Mucosa of descending colon (tissue), 3 donors: ENCODE results near the gene NEBL. TPM values are rescaled to one million over a fixed set of nuclear protein-coding genes. Genes with fewer than 3 reads are reported as not detected.

Source experiments
- ATAC-seq: fragments of 200-7000 bp; cut with Tn5 transposase; one replicate; pipeline ENCODE4 v1.9.1; 2020; ENCODE audit warnings: mild to moderate bottlenecking, moderate library complexity
- DNase-seq, 3 donors: peaks; one replicate each; pipeline ENCODE4 v3.0.0-alpha.2; 2020
- H3K36me3 ChIP-seq: fragments of 200-600 bp; one replicate; pipeline ENCODE4 v1.8.0; 2021; ENCODE audit warnings: low read depth, mild to moderate bottlenecking
- H3K4me1 ChIP-seq: fragments of 200-600 bp; one replicate; pipeline ENCODE4 v1.8.0; 2021; ENCODE audit warnings: low read depth, mild to moderate bottlenecking
- H3K4me3 ChIP-seq: fragments of 200-600 bp; one replicate; pipeline ENCODE4 v1.8.0; 2021; ENCODE audit warnings: mild to moderate bottlenecking
- H3K9me3 ChIP-seq: fragments of 200-600 bp; one replicate; pipeline ENCODE4 v1.8.0; 2021; ENCODE audit warnings: mild to moderate bottlenecking
- CTCF ChIP-seq: fragments of 200-600 bp; IDR thresholded peaks from one replicate; pipeline ENCODE4 v1.8.0; 2022; ENCODE audit warnings: antibody characterized with exemption, mild to moderate bottlenecking
- intact Hi-C, 2 donors: fragments of 100-400 bp; cut with DNase I in 1 of 2; cut with micrococcal nuclease in 1 of 2; formaldehyde crosslinking; loops; one replicate each; pipeline versions ENCODE4 v1.11.0 to v1.11.1; 2022; cut with DNase I, micrococcal nuclease
- total RNA-seq, 3 donors: library from RNA; stranded (reverse); fragmentation: NEBNext Ultra II Directional in 2 of 3; extraction: Animal tissue kit (Norgen Biotek cat#: 25700) in 2 of 3; gene quantifications; one replicate each; pipeline versions ENCODE4 v1.2.1 to v1.2.4, GENCODE V29; 2021 to 2023
- donor health status: DM: no; HTN: no; CAD: no; lungs with moderate emphysema.
- donor health status: DM: no; HTN: no; CAD: no.
- donor health status: DM: no; HTN: yes; CAD: no.

NEBL gene
- total RNA-seq, 3 donors from 2014 or later: 5.7 to 22.0 (median 14.7) TPM

DNA sequence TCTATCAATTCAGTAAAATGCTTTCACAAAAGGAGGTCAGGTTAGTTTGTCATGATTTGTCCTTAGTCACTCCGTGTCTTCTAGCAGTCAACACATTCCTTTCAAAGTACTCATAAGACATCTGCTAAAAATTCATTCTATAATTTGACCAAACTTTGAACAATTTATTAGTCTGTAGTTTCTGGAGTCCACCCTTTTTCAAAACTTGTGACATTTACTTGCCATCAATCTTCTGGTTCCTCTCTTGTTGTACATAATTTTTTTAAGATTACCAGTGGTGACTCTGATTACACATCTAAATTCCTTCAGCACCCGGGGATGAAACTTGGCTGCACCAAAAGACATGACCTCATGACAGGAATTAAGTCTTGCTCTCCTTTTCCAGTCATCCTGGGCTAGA is 130.1 kb downstream of the NEBL start:
- intact Hi-C loops: no loop called here
- Histone ChIP-seq H3K4me1 (no peaks in the 10 kb centered on the region), H3K36me3 (no peaks in the 10 kb centered on the region), H3K9me3 (no peaks in the 10 kb centered on the region), H3K4me3 (no peak overlapping the region)
- no peak for TF ChIP-seq CTCF
- DNase-seq (no peak), ATAC-seq (no peak)

DNA sequence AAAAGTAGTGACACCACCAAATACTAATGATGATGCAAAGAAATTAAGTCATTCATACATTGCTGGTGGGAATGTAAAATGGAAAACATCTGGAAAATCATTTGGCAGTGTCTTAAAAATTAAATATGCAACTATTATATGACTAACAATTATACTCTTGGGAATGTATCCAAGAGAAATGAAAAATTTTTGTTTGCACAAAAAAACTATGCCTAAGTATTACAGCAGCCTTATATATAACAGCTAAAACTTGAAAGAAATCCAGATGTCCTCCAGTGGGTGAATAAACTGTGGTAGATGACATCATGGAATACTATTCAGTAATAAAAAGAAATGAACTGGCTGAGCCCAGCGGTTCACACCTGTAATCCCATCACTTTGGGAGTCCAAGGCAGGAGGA is 132.0 kb downstream of the NEBL start:
- Histone ChIP-seq H3K4me1 (no peaks in the 10 kb centered on the region), H3K9me3 (no peaks in the 10 kb centered on the region), H3K4me3 (no peak overlapping the region), H3K36me3 (no peaks in the 10 kb centered on the region)
- no peak for TF ChIP-seq CTCF
- intact Hi-C loops: no loop called here
- ATAC-seq (no peak), DNase-seq (no peak)

DNA sequence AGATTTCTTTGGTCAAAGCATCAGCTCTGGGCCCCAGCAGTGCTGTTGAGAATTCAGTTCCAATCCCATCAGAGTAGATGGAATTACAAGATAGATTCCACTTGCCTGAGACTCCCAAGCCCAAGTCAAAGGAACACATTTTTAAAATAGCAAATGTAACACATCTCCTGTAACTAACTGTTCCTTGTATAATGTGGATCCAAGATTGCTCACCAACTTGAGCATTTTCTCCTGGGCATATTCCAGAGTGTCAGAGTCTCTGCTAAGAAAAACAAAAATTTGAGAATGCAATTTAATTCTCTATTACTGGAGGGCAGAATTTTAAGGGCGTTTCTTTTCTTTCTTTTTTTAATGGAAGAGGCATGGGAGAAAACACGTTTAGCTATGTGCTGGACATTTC is 136.7 kb downstream of the NEBL start:
- no peak overlapping the region for H3K4me3 ChIP-seq
- intact Hi-C loops: no loop called here
- ATAC-seq (no peak), DNase-seq (no peak)
- H3K36me3 ChIP-seq: no peaks in the 10 kb centered on the region
- no peaks in the 10 kb centered on the region for H3K4me1 ChIP-seq
- TF ChIP-seq CTCF: no peak
- no peaks in the 10 kb centered on the region for H3K9me3 ChIP-seq

GRCh38 chr10:20748551-20748950 is 148.6 kb downstream of the NEBL start:
- no peak for DNase-seq
- no peak for ATAC-seq
- intact Hi-C loops: no loop called here
- Histone ChIP-seq H3K36me3 (no peaks in the 10 kb centered on the region), H3K4me1 (no peaks in the 10 kb centered on the region), H3K4me3 (no peak overlapping the region), H3K9me3 (peaks cover 15% of the 10 kb centered on the region)
- TF ChIP-seq CTCF: no peak

GRCh38 chr10:20747782-20748181 is 149.3 kb downstream of the NEBL start:
- no peak overlapping the region for H3K4me3 ChIP-seq
- intact Hi-C loops: no loop called here
- peaks cover 15% of the 10 kb centered on the region for H3K9me3 ChIP-seq
- H3K36me3 ChIP-seq: no peaks in the 10 kb centered on the region
- H3K4me1 ChIP-seq: no peaks in the 10 kb centered on the region
- DNase-seq: no peak
- no peak for TF ChIP-seq CTCF
- ATAC-seq: no peak

GRCh38 chr10:20746856-20747255 is 150.3 kb downstream of the NEBL start:
- DNase-seq: no peak
- Histone ChIP-seq H3K36me3 (no peaks in the 10 kb centered on the region), H3K4me1 (no peaks in the 10 kb centered on the region), H3K4me3 (no peak overlapping the region), H3K9me3 (peaks cover 15% of the 10 kb centered on the region)
- no peak for TF ChIP-seq CTCF
- ATAC-seq: no peak
- intact Hi-C loops: no loop called here
